HepG2 (cell line): ENCODE results near the gene PEX7. TPM values are rescaled to one million over a fixed set of nuclear protein-coding genes. Genes with fewer than 3 reads are reported as not detected.

Source experiments
- ATAC-seq: fragments of 200-7000 bp; cut with Tn5 transposase; 3 replicates; pipeline ENCODE4 v1.9.1; 2020; ENCODE audit warnings: mild to moderate bottlenecking, moderate library complexity
- BruUV-seq: library from RNA; stranded (reverse); fragments of 400-500 nt; replicated peaks from 2 replicates; lab custom pipeline; 2021; lab: Mats Ljungman, UMichigan
- CTCF ChIA-PET: fragments of 300-600 bp; formaldehyde crosslinking; extraction: SDS; loops from one replicate; lab custom pipeline; 2021; ENCODE audit warnings: low total read pairs, inconsistent platforms, low intra/inter-chr PET ratio; lab: Yijun Ruan, JAX
- POLR2A ChIA-PET: fragments of 350-600 bp; sonication (Branson Sonifier 250); formaldehyde crosslinking; loops from one replicate; lab custom pipeline; 2020; ENCODE audit warnings: antibody characterized with exemption, inconsistent platforms; lab: Yijun Ruan, JAX
- DNase-seq: peaks from one replicate; pipeline ENCODE4 v3.0.0-alpha.2; 2015; ENCODE audit warnings: low spot score
- FAIRE-seq: peaks from 3 replicates; lab custom pipeline; 2011; peaks lifted over from hg19 to GRCh38; lab: Jason Lieb, UNC
- H2AFZ ChIP-seq: one replicate; pipeline ENCODE4 v1.6.1; 2011; ENCODE audit warnings: low read length, inconsistent platforms
- H3K27ac ChIP-seq: fragments of 300-600 bp; 3 replicates; pipeline ENCODE4 v1.8.0; 2011; ENCODE audit warnings: mixed run types, mild to moderate bottlenecking, mixed read lengths, low read length, inconsistent platforms; ENCODE audit not compliant: insufficient read depth; ENCODE audit errors: extremely low read length
- H3K27me3 ChIP-seq, 2 experiments: fragments of 200-600 bp in 1 of 2; 2 replicates in 1 of 2; 3 replicates in 1 of 2; pipeline versions ENCODE4 v1.6.0 to v1.8.0; 2011; ENCODE audit warnings: low read length in 2 of 2, mild to moderate bottlenecking in 2 of 2, moderate library complexity in 2 of 2, inconsistent platforms in 1 of 2; ENCODE audit not compliant: insufficient read depth in 2 of 2, control insufficient read depth in 1 of 2
- H3K36me3 ChIP-seq, 2 experiments: fragments of 200-600 bp in 1 of 2; replicated peaks in 1 of 2; 2 replicates in 1 of 2; 3 replicates in 1 of 2; pipeline versions ENCODE4 v1.5.1 to v1.8.0; 2011; ENCODE audit warnings: low read length in 2 of 2, inconsistent platforms in 1 of 2; ENCODE audit not compliant: insufficient read depth in 2 of 2, control insufficient read depth in 1 of 2
- H3K4me1 ChIP-seq: 2 replicates; pipeline ENCODE4 v1.5.1; 2012; ENCODE audit warnings: low read length, inconsistent platforms; ENCODE audit not compliant: insufficient read depth
- H3K4me2 ChIP-seq: 2 replicates; pipeline ENCODE4 v1.6.0; 2011; ENCODE audit warnings: low read depth, low read length, inconsistent platforms
- H3K4me3 ChIP-seq, 3 experiments: fragments of 200-600 bp in 1 of 3; sonication (generic), shearing (Covaris generic) in 1 of 3; replicated peaks in 1 of 3; 2 replicates each; pipeline ENCODE4 v1.5.1; 2011 to 2016; ENCODE audit warnings: low read length in 3 of 3, inconsistent platforms in 2 of 3, low read depth in 2 of 3, mild to moderate bottlenecking in 2 of 3, control low read depth in 1 of 3, mixed read lengths in 1 of 3; ENCODE audit not compliant: insufficient read depth in 1 of 3
- H3K79me2 ChIP-seq: one replicate; pipeline ENCODE4 v1.6.1; 2011; ENCODE audit warnings: low read length, inconsistent platforms; ENCODE audit not compliant: insufficient read depth
- H3K9ac ChIP-seq: 2 replicates; pipeline ENCODE4 v1.6.0; 2011; ENCODE audit warnings: mild to moderate bottlenecking, low read depth, low read length, inconsistent platforms; ENCODE audit not compliant: insufficient read depth
- H3K9me3 ChIP-seq: 2 replicates; pipeline ENCODE4 v1.5.1; 2012; ENCODE audit warnings: mild to moderate bottlenecking, low read length
- H4K20me1 ChIP-seq: 2 replicates; pipeline ENCODE4 v1.6.0; 2011; ENCODE audit warnings: inconsistent platforms, mild to moderate bottlenecking, low read length, moderate library complexity; ENCODE audit not compliant: insufficient read depth
- ATF7 ChIP-seq, 2 experiments: fragments of 450-650 bp in 1 of 2; sonication (generic) in 1 of 2; formaldehyde crosslinking in 1 of 2; IDR thresholded peaks; 2 replicates each; pipeline versions ENCODE4 v1.4.0 to v1.6.1; 2016 to 2020; ENCODE audit warnings: antibody characterized with exemption in 1 of 2, mild to moderate bottlenecking in 1 of 2, missing genetic modification reagents in 1 of 2
- ELF3 ChIP-seq: IDR thresholded peaks from 2 replicates; pipeline ENCODE4 v1.6.1; 2016; ENCODE audit warnings: missing genetic modification reagents, missing compliant biosample characterization
- HCFC1 ChIP-seq: fragments of 150-350 bp; IDR thresholded peaks from 2 replicates; pipeline ENCODE4 v1.6.1; 2014; ENCODE audit warnings: low read depth, low read length
- HHEX ChIP-seq: IDR thresholded peaks from 2 replicates; pipeline ENCODE4 v1.6.1; 2016; ENCODE audit warnings: control low read depth
- NFE2 ChIP-seq: sonication (generic); formaldehyde crosslinking; IDR thresholded peaks from 2 replicates; pipeline ENCODE4 v1.4.0; 2020; ENCODE audit warnings: missing genetic modification reagents
- REXO4 ChIP-seq: sonication (generic); formaldehyde crosslinking; IDR thresholded peaks from 2 replicates; pipeline ENCODE4 v1.8.0; 2022; ENCODE audit warnings: missing genetic modification reagents, mild to moderate bottlenecking, borderline replicate concordance
- TBL1XR1 ChIP-seq: fragments of 150-350 bp; IDR thresholded peaks from 2 replicates; pipeline ENCODE4 v1.6.1; 2014; ENCODE audit warnings: borderline replicate concordance, low read length; ENCODE audit not compliant: partially characterized antibody
- ZNF34 ChIP-seq: sonication (generic); formaldehyde crosslinking; IDR thresholded peaks from 2 replicates; pipeline ENCODE4 v1.4.0; 2020; ENCODE audit warnings: mild to moderate bottlenecking, missing genetic modification reagents, borderline replicate concordance
- ZNF781 ChIP-seq: sonication (generic); formaldehyde crosslinking; IDR thresholded peaks from 2 replicates; pipeline ENCODE4 v1.5.1; 2020; ENCODE audit warnings: borderline replicate concordance, mild to moderate bottlenecking, missing genetic modification reagents; ENCODE audit errors: not compliant biosample characterization
- WGBS: methylation state at CpG from one replicate; pipeline ENCODE4 v1.1.6; 2017; ENCODE audit warnings: low lambda C conversion rate; 5-methylcytosine and 5-hydroxymethylcytosine counted together
- in situ Hi-C: cut with HindIII; loops from 2 replicates; pipeline ENCODE4 v1.10.0; 2017; ENCODE audit warnings: low pct_unique_long_range_greater_than_20kb; ENCODE audit not compliant: extremely low pct_ligation_motif_present
- intact Hi-C: fragments of 100-400 bp; cut with micrococcal nuclease; formaldehyde crosslinking; loops from one replicate; pipeline ENCODE4 v1.10.0; 2022; ENCODE audit not compliant: unreplicated experiment
- polyA plus RNA-seq, 8 experiments: library from polyadenylated mRNA; depleted of rRNA in 3 of 8; stranded (reverse) in 7 of 8; unstranded in 1 of 8; fragments of >200 nt; fragmentation: Illumina TruSeq in 4 of 8; extraction: Trizol in 4 of 8; gene quantifications; 2 replicates each; pipeline versions ENCODE4 v1.2.1 to v1.2.3, GENCODE V29; 2011 to 2016; ENCODE audit warnings: low read depth in 4 of 8, missing spikeins in 1 of 8, mixed read lengths in 1 of 8; ENCODE audit not compliant: insufficient read depth in 1 of 8
- total RNA-seq, 5 experiments: library from RNA; depleted of rRNA; stranded (reverse); fragments of >200 nt; fragmentation: Illumina TruSeq; extraction: Trizol; gene quantifications; 2 replicates each; pipeline ENCODE4 v1.2.3, GENCODE V29; 2016; ENCODE audit warnings: low read depth in 1 of 5
- TF ChIP-seq, protein P1 (sequence below): sonication (generic); formaldehyde crosslinking; IDR thresholded peaks from 2 replicates; pipeline ENCODE4 v1.5.1; 2020; ENCODE audit warnings: missing genetic modification reagents, mild to moderate bottlenecking, borderline replicate concordance
- TF ChIP-seq, protein P2 (sequence below): sonication (generic); formaldehyde crosslinking; IDR thresholded peaks from 2 replicates; pipeline ENCODE4 v1.4.0; 2020; ENCODE audit warnings: missing genetic modification reagents

The PEX7 gene
- total and polyA plus RNA-seq, 2 of the 13 experiments (the other 11 are each of a cell fraction or from before 2014, with no cell fraction given): 0.04 to 0.53 TPM

DNA sequence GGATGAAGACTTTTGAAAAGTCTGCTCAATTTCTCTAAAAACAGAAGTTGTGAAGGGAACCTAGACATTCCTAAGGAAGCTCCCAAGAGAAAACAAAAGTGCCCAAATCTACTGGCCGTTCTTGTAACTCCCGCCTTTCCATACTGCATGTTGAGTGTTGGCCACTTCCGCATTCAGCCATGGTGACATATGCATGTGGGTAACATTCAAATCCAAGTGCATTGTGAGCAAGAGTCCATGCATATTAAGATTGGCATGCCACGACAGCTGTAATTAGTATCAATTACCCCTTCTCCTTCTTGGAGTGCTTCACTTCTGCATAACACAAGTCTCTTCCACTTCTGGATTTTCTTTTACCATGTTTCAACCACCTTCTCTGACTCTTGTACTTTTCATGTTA lies 108.1 kb downstream of the PEX7 start:
- no TSS peak for BruUV-seq

More for the DNA sequence above, 108.1 kb downstream of the PEX7 start:
- ATAC-seq (no peak), FAIRE-seq (no peak), DNase-seq (no peak)
- no peak overlapping the region for H3K4me2 ChIP-seq
- in situ Hi-C loops (no loop called here), intact Hi-C loops (no loop called here)
- TF ChIP-seq HHEX (no peak), ZNF781 (CRISPR knock-in tag) (no peak), ATF7 (IDR thresholded peaks at IDR 0.05) (no peak), ATF7 (CRISPR knock-in tag; IDR thresholded peaks at IDR 0.05) (no peak), ZNF34 (CRISPR knock-in tag) (no peak), ELF3 (CRISPR knock-in tag) (no peak), REXO4 (CRISPR knock-in tag) (no peak), HCFC1 (no peak), TBL1XR1 (no peak), NFE2 (no peak)
- TF ChIP-seq, protein P1, sequence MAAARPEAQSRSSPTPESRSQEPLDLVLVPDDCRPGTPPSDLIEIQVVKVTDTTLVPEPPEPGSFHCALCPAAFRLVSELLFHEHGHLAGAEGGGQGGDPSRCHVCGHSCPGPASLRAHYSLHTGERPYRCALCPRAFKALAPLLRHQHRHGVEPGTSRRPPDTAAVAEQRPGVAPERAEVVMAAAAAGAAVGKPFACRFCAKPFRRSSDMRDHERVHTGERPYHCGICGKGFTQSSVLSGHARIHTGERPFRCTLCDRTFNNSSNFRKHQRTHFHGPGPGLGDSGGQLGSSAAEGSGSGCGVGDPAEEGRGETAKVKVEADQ (CRISPR knock-in tag): no peak
- TF ChIP-seq, protein P2, sequence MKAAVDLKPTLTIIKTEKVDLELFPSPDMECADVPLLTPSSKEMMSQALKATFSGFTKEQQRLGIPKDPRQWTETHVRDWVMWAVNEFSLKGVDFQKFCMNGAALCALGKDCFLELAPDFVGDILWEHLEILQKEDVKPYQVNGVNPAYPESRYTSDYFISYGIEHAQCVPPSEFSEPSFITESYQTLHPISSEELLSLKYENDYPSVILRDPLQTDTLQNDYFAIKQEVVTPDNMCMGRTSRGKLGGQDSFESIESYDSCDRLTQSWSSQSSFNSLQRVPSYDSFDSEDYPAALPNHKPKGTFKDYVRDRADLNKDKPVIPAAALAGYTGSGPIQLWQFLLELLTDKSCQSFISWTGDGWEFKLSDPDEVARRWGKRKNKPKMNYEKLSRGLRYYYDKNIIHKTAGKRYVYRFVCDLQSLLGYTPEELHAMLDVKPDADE: no peak
- 25% methylated on average over 4 of the region's 4 CpGs for WGBS
- ChIA-PET CTCF (no interaction called here), POLR2A (no interaction called here)
- no peaks in the 10 kb centered on the region for H3K36me3 ChIP-seq
- H3K4me3 ChIP-seq: no peak overlapping the region
- H4K20me1 ChIP-seq: no peaks in the 10 kb centered on the region
- peaks cover 0 to 27% of the 10 kb centered on the region in 2 experiments; a peak in 4 of 5 replicates for H3K27me3 ChIP-seq
- H3K27ac ChIP-seq: no peak overlapping the region
- H2AFZ ChIP-seq: no peak overlapping the region
- no peaks in the 10 kb centered on the region for H3K79me2 ChIP-seq
- no peaks in the 10 kb centered on the region for H3K4me1 ChIP-seq
- H3K9me3 ChIP-seq: no peaks in the 10 kb centered on the region
- H3K9ac ChIP-seq: no peak overlapping the region
